KMS-11 (cell line): ENCODE data around the gene SINHCAF.

Experiments
- H2AFZ ChIP-seq: fragments of 200-600 bp; sonication (generic); 2 replicates; pipeline ENCODE4 v1.6.1; 2016; ENCODE audit warnings: antibody characterized with exemption, mixed run types, low read depth
- H3K27ac ChIP-seq: fragments of 200-600 bp; sonication (generic); 2 replicates; pipeline ENCODE4 v1.6.1; 2016; ENCODE audit warnings: mild to moderate bottlenecking, mixed run types
- H3K27me3 ChIP-seq: fragments of 200-600 bp; sonication (generic); 2 replicates; pipeline ENCODE4 v1.6.1; 2017; ENCODE audit warnings: mild to moderate bottlenecking, low read depth, mixed run types, moderate library complexity; ENCODE audit not compliant: insufficient read depth
- H3K36me3 ChIP-seq: fragments of 200-600 bp; sonication (generic); 2 replicates; pipeline ENCODE4 v1.6.1; 2017; ENCODE audit warnings: mild to moderate bottlenecking, mixed run types; ENCODE audit not compliant: insufficient read depth
- H3K4me1 ChIP-seq: fragments of 200-600 bp; sonication (generic); 2 replicates; pipeline ENCODE4 v1.6.1; 2016; ENCODE audit warnings: mild to moderate bottlenecking, low read depth, mixed run types; ENCODE audit not compliant: poor library complexity, severe bottlenecking
- H3K4me2 ChIP-seq: fragments of 200-600 bp; sonication (generic); 2 replicates; pipeline ENCODE4 v1.7.0; 2016; ENCODE audit warnings: mild to moderate bottlenecking, mixed run types
- H3K4me3 ChIP-seq: fragments of 200-600 bp; sonication (generic); IDR thresholded peaks from 2 replicates; pipeline ENCODE4 v1.6.1; 2017; ENCODE audit warnings: low read depth, low read length, mixed read lengths; ENCODE audit not compliant: insufficient read depth
- H3K79me2 ChIP-seq: fragments of 200-600 bp; sonication (generic); 2 replicates; pipeline ENCODE4 v1.6.1; 2016; ENCODE audit warnings: low read depth, mixed run types; ENCODE audit not compliant: insufficient read depth
- H3K9ac ChIP-seq: fragments of 200-600 bp; sonication (generic); 2 replicates; pipeline ENCODE4 v1.6.1; 2016; ENCODE audit warnings: mild to moderate bottlenecking, mixed run types
- H4K20me1 ChIP-seq: fragments of 200-600 bp; sonication (generic); 2 replicates; pipeline ENCODE4 v1.6.1; 2016; ENCODE audit warnings: mild to moderate bottlenecking, mixed run types; ENCODE audit not compliant: insufficient read depth
- CTCF ChIP-seq: fragments of 200-600 bp; sonication (generic); conservative IDR thresholded peaks from 2 replicates; pipeline ENCODE4 v1.6.1; 2017; ENCODE audit warnings: low read depth, mild to moderate bottlenecking, antibody characterized with exemption, low read length, moderate library complexity, mixed read lengths

Gene SINHCAF

GRCh38 chr12:31342286-31342685 is 16.3 kb upstream of the SINHCAF start:
- Histone ChIP-seq H4K20me1 (no peaks in the 10 kb centered on the region), H3K27ac (no peak overlapping the region), H3K4me3 (no peak overlapping the region), H3K4me1 (no peaks in the 10 kb centered on the region), H3K79me2 (no peaks in the 10 kb centered on the region), H3K4me2 (no peak overlapping the region), H3K9ac (no peak overlapping the region), H3K36me3 (no peaks in the 10 kb centered on the region), H2AFZ (no peak overlapping the region), H3K27me3 (no peaks in the 10 kb centered on the region)
- no peak for TF ChIP-seq CTCF

GRCh38 chr12:31339831-31340622 is 14.1 kb upstream of the SINHCAF start:
- Histone ChIP-seq H3K4me2 (no peak overlapping the region), H3K27me3 (no peaks in the 10 kb centered on the region), H3K9ac (no peak overlapping the region), H3K36me3 (no peaks in the 10 kb centered on the region), H3K79me2 (no peaks in the 10 kb centered on the region), H3K4me1 (no peaks in the 10 kb centered on the region), H2AFZ (no peak overlapping the region), H4K20me1 (no peaks in the 10 kb centered on the region), H3K27ac (no peak overlapping the region), H3K4me3 (no peak overlapping the region)
- no peak for TF ChIP-seq CTCF

- H3K4me2 ChIP-seq, result no peak overlapping the region
Observed at GRCh38 chr12:31337952-31338351, 12.0 kb upstream of the SINHCAF start.

GRCh38 chr12:31331242-31331641 is 5.3 kb upstream of the SINHCAF start:
- no peak overlapping the region for H3K4me2 ChIP-seq
- no peak overlapping the region for H2AFZ ChIP-seq
- H3K36me3 ChIP-seq, result no peaks in the 10 kb centered on the region
- no peaks in the 10 kb centered on the region for H3K27me3 ChIP-seq
- peaks cover 4% of the 10 kb centered on the region for H3K4me1 ChIP-seq
- no peaks in the 10 kb centered on the region for H3K79me2 ChIP-seq
- H3K4me3 ChIP-seq, result no peak overlapping the region
- TF ChIP-seq CTCF, result no peak
- no peak overlapping the region for H3K9ac ChIP-seq
- no peaks in the 10 kb centered on the region for H4K20me1 ChIP-seq
- no peak overlapping the region for H3K27ac ChIP-seq

More at GRCh38 chr12:31337952-31338351, 12.0 kb upstream of the SINHCAF start:
- Histone ChIP-seq H4K20me1 (no peaks in the 10 kb centered on the region), H3K36me3 (no peaks in the 10 kb centered on the region), H3K4me1 (no peaks in the 10 kb centered on the region), H3K27me3 (no peaks in the 10 kb centered on the region), H3K79me2 (no peaks in the 10 kb centered on the region), H2AFZ (no peak overlapping the region), H3K9ac (no peak overlapping the region), H3K27ac (no peak overlapping the region), H3K4me3 (no peak overlapping the region)
- no peak for TF ChIP-seq CTCF
